Neural cell (in vitro differentiated cells): Measurements from ENCODE around the gene POLR1A. TPM values are rescaled to one million over a fixed set of nuclear protein-coding genes. Genes with fewer than 3 reads are reported as not detected.

Experiments
- H2AFZ ChIP-seq: fragments of 200-600, 300-800 bp; sonication (generic), shearing (Covaris generic); 2 replicates; pipeline ENCODE4 v1.6.0; 2014; ENCODE audit warnings: low read depth, mild to moderate bottlenecking, antibody characterized with exemption, low read length, moderate library complexity
- H3F3A ChIP-seq: fragments of 200-600 bp; shearing (Covaris generic); 2 replicates; pipeline ENCODE4 v1.6.1; 2016; ENCODE audit warnings: mild to moderate bottlenecking, moderate library complexity, mixed read lengths, antibody characterized with exemption, low read length; ENCODE audit not compliant: insufficient read depth, poor library complexity, severe bottlenecking
- H3K27ac ChIP-seq: fragments of 200-600, 300-800 bp; sonication (generic), shearing (Covaris generic); 2 replicates; pipeline ENCODE4 v1.5.1; 2014; ENCODE audit warnings: mild to moderate bottlenecking, low read length, moderate library complexity
- H3K27me3 ChIP-seq: fragments of 300-800, 200-600 bp; sonication (generic), shearing (Covaris generic); 2 replicates; pipeline ENCODE4 v1.6.0; 2014; ENCODE audit warnings: mild to moderate bottlenecking, low read depth, low read length, moderate library complexity; ENCODE audit not compliant: insufficient read depth
- H3K36me3 ChIP-seq: fragments of 300-800, 200-600 bp; sonication (generic), shearing (Covaris generic); 2 replicates; pipeline ENCODE4 v1.5.1; 2014; ENCODE audit warnings: mild to moderate bottlenecking, antibody characterized with exemption, low read length, moderate library complexity; ENCODE audit not compliant: insufficient read depth
- H3K4me2 ChIP-seq: fragments of 300-800, 200-600 bp; sonication (generic), shearing (Covaris generic); 2 replicates; pipeline ENCODE4 v1.6.0; 2014; ENCODE audit warnings: mild to moderate bottlenecking, low read length
- H3K4me3 ChIP-seq: fragments of 300-800, 200-600 bp; sonication (generic), shearing (Covaris generic); 2 replicates; pipeline ENCODE4 v1.5.1; 2014; ENCODE audit warnings: mild to moderate bottlenecking, low read length, moderate library complexity
- H3K79me2 ChIP-seq: fragments of 200-600 bp; shearing (Covaris generic); replicated peaks from 2 replicates; pipeline ENCODE4 v1.6.0; 2014; ENCODE audit warnings: mild to moderate bottlenecking, low read length, moderate library complexity; ENCODE audit not compliant: insufficient read depth
- H3K9ac ChIP-seq: fragments of 300-800, 200-600 bp; sonication (generic), shearing (Covaris generic); 2 replicates; pipeline ENCODE4 v1.6.1; 2016; ENCODE audit warnings: mild to moderate bottlenecking, low read length, mixed read lengths
- H3K9me2 ChIP-seq: fragments of 200-600 bp; shearing (Covaris generic); 2 replicates; pipeline ENCODE4 v1.6.1; 2016; ENCODE audit warnings: mild to moderate bottlenecking, low read length, mixed read lengths; ENCODE audit not compliant: insufficient read depth
- H3K9me3 ChIP-seq: fragments of 200-600, 300-800 bp; sonication (generic), shearing (Covaris generic); 2 replicates; pipeline ENCODE4 v1.6.1; 2016; ENCODE audit warnings: mild to moderate bottlenecking, mixed run types, low read length, moderate library complexity, mixed read lengths
- H4K20me1 ChIP-seq: fragments of 200-600 bp; shearing (Covaris generic); 2 replicates; pipeline ENCODE4 v1.6.1; 2016; ENCODE audit warnings: mild to moderate bottlenecking, mixed run types; ENCODE audit not compliant: insufficient read depth
- CTCF ChIP-seq: fragments of 450-650 bp; IDR thresholded peaks from 2 replicates; pipeline ENCODE4 v1.5.1; 2014; ENCODE audit warnings: antibody characterized with exemption, mild to moderate bottlenecking, moderate library complexity; ENCODE audit not compliant: poor library complexity, severe bottlenecking
- EP300 ChIP-seq: fragments of 450-650 bp; conservative IDR thresholded peaks from 2 replicates; pipeline ENCODE4 v1.6.1; 2014; ENCODE audit warnings: antibody characterized with exemption, mild to moderate bottlenecking, moderate library complexity; ENCODE audit not compliant: poor library complexity, severe bottlenecking
- EZH2 ChIP-seq: fragments of 200-600, 300-800 bp; shearing (Covaris generic), sonication (generic); IDR thresholded peaks from 2 replicates; pipeline ENCODE4 v1.6.1; 2014; ENCODE audit warnings: antibody characterized with exemption, low read length, borderline replicate concordance, mild to moderate bottlenecking; ENCODE audit not compliant: insufficient read depth, poor library complexity, severe bottlenecking
- MXI1 ChIP-seq: fragments of 450-650 bp; conservative IDR thresholded peaks from 2 replicates; pipeline ENCODE4 v1.6.1; 2014; ENCODE audit warnings: antibody characterized with exemption, mild to moderate bottlenecking; ENCODE audit not compliant: poor library complexity, severe bottlenecking
- POLR2AphosphoS5 ChIP-seq: IDR thresholded peaks from 2 replicates; pipeline ENCODE4 v1.6.1; 2012
- RAD21 ChIP-seq: fragments of 450-650 bp; conservative IDR thresholded peaks from 2 replicates; pipeline ENCODE4 v1.6.1; 2014; ENCODE audit warnings: antibody characterized with exemption, mild to moderate bottlenecking, moderate library complexity
- REST ChIP-seq: IDR thresholded peaks from 2 replicates; pipeline ENCODE4 v1.6.1; 2012; ENCODE audit warnings: borderline replicate concordance
- SMC3 ChIP-seq: fragments of 450-650 bp; conservative IDR thresholded peaks from 2 replicates; pipeline ENCODE4 v1.6.1; 2014; ENCODE audit warnings: antibody characterized with exemption, mild to moderate bottlenecking, moderate library complexity; ENCODE audit not compliant: poor library complexity
- TAF1 ChIP-seq: IDR thresholded peaks from 2 replicates; pipeline ENCODE4 v1.6.1; 2012; ENCODE audit warnings: low read depth
- polyA plus RNA-seq: library from polyadenylated mRNA; depleted of rRNA; stranded (reverse); fragments of >200 nt; gene quantifications from 2 replicates; pipeline ENCODE4 v1.2.3, GENCODE V29; 2014

The POLR1A gene
- polyA plus RNA-seq, 1 donor from 2014 or later = 5.4 TPM

GRCh38 chr2:86094229-86094628 lies 11.5 kb downstream of the POLR1A start:
- H3K9me2 ChIP-seq = no peaks in the 10 kb centered on the region
- H3F3A ChIP-seq = no peaks in the 10 kb centered on the region
- H3K36me3 ChIP-seq = peaks cover 4% of the 10 kb centered on the region
- no peaks in the 10 kb centered on the region for H3K9me3 ChIP-seq
- H4K20me1 ChIP-seq = no peaks in the 10 kb centered on the region
- no peak overlapping the region for H3K9ac ChIP-seq
- TF ChIP-seq TAF1 = no peak
- TF ChIP-seq REST = no peak
- TF ChIP-seq RAD21 = no peak
- no peak for TF ChIP-seq SMC3
- H3K27me3 ChIP-seq = no peaks in the 10 kb centered on the region
- H3K4me2 ChIP-seq = no peak overlapping the region
- no peak overlapping the region for H2AFZ ChIP-seq
- H3K79me2 ChIP-seq = peaks cover 17% of the 10 kb centered on the region
- H3K4me3 ChIP-seq = no peak overlapping the region
- no peak overlapping the region for H3K27ac ChIP-seq

- Histone ChIP-seq H3K4me3 (no peak overlapping the region), H3K9ac (no peak overlapping the region), H4K20me1 (no peaks in the 10 kb centered on the region), H3K27ac (no peak overlapping the region), H3K27me3 (no peaks in the 10 kb centered on the region), H3K9me2 (no peaks in the 10 kb centered on the region), H2AFZ (no peak overlapping the region), H3F3A (no peaks in the 10 kb centered on the region), H3K36me3 (peaks cover 4% of the 10 kb centered on the region), H3K9me3 (no peaks in the 10 kb centered on the region), H3K79me2 (no peaks in the 10 kb centered on the region), H3K4me2 (no peak overlapping the region)
- TF ChIP-seq SMC3 = no peak
- no peak for TF ChIP-seq CTCF
- TF ChIP-seq EP300 = no peak
- TF ChIP-seq MXI1 = no peak
- TF ChIP-seq REST = no peak
- TF ChIP-seq EZH2 = no peak
- no peak for TF ChIP-seq POLR2AphosphoS5
- no peak for TF ChIP-seq TAF1
- TF ChIP-seq RAD21 = no peak
Measured at GRCh38 chr2:86087936-86088850, 17.5 kb downstream of the POLR1A start.
